Mammary epithelial cell (primary cell): ENCODE data around the gene GRAMD1A.

ENCODE experiments used
- EZH2 ChIP-seq: IDR thresholded peaks from 2 replicates; pipeline ENCODE4 v1.6.1; 2012; ENCODE audit warnings: low read length, inconsistent platforms, borderline replicate concordance
- TF ChIP-seq, protein P1 (sequence below), 2 donors: IDR thresholded peaks in 1 of 2; conservative IDR thresholded peaks in 1 of 2; 2 replicates each; pipeline ENCODE4 v1.5.1; 2011 to 2012; ENCODE audit warnings: inconsistent platforms in 2 of 2, low read length in 2 of 2, mild to moderate bottlenecking in 2 of 2, control low read depth in 1 of 2, low read depth in 1 of 2; ENCODE audit not compliant: insufficient read depth in 1 of 2; ENCODE audit errors: extremely low read depth in 1 of 2

DNA sequence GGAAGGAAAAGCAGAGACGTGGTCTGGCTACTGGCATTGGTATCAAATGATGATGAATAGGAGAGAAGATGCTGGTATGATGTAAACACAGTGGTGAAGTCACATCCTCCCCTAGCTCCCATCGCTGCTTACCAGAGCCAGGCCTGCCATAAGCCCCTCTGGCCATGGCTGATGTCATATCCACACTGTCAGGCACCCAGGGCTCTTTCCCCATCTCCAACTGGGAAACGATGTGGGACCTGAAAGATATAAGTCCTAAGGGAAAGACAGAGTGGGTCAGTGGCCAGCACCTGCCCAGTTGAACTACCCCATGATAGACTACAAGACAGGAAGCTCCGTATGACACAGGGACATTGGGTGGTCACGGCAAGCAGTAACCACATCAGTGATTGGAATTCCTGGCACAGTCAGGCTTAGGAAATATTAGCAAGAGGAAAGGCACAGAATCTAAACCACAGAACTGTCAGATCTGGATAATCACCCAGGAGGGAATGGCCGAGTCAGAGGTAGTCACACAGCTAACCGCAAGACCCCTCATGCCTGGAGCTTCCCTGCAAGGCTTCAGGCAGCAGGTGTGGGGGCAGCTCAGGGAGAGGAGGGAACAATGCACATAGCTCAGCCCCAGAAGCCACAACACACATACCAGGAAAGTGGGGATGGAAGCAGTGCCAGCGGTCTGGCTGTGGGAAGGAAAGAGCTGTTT, 39.9 kb upstream of the GRAMD1A start:
- TF ChIP-seq, protein P1, sequence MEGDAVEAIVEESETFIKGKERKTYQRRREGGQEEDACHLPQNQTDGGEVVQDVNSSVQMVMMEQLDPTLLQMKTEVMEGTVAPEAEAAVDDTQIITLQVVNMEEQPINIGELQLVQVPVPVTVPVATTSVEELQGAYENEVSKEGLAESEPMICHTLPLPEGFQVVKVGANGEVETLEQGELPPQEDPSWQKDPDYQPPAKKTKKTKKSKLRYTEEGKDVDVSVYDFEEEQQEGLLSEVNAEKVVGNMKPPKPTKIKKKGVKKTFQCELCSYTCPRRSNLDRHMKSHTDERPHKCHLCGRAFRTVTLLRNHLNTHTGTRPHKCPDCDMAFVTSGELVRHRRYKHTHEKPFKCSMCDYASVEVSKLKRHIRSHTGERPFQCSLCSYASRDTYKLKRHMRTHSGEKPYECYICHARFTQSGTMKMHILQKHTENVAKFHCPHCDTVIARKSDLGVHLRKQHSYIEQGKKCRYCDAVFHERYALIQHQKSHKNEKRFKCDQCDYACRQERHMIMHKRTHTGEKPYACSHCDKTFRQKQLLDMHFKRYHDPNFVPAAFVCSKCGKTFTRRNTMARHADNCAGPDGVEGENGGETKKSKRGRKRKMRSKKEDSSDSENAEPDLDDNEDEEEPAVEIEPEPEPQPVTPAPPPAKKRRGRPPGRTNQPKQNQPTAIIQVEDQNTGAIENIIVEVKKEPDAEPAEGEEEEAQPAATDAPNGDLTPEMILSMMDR (conservative IDR thresholded peaks at IDR 0.05 in 1 of 2, IDR thresholded peaks at IDR 0.05 in 1 of 2; ENCODE audit: extremely low read depth in 1 of 2, insufficient read depth in 1 of 2, low read depth in 1 of 2, low read length in 2 of 2), result no peak
- no peak for TF ChIP-seq EZH2
